Epidermal melanocyte (primary cell): ENCODE measurements around the gene TANGO6.

Experiments used
- DNase-seq: peaks from one replicate; pipeline ENCODE4 v3.0.0; 2011; ENCODE audit warnings: low spot score; ENCODE audit not compliant: insufficient read length

The TANGO6 gene

GRCh38 chr16:69088684-69089083, 245.4 kb downstream of the TANGO6 start:
- DNase-seq: no peak

- DNase-seq: no peak
These were observed 246.0 kb downstream of the TANGO6 start for GRCh38 chr16:69089091-69089910.

DNA sequence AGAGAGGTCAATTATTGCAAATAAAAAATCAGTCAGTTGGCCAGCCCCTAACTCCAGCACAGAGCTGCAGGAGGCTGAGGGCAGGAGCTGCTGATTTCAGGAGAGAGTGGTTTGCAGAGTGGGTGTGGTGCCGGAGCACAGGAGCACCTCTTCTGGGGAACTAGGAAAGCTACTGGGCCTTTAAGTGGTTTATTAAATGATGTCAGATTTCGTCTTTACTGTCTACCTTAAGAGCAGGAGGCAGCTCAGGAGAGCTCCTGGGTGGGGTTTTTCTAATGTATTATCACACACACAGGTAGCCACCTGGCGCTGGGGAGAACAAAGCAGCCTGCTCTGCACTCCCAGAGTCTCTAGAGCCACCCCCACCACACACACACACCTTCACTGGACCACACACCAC, 250.6 kb downstream of the TANGO6 start:
- no peak for DNase-seq

DNA sequence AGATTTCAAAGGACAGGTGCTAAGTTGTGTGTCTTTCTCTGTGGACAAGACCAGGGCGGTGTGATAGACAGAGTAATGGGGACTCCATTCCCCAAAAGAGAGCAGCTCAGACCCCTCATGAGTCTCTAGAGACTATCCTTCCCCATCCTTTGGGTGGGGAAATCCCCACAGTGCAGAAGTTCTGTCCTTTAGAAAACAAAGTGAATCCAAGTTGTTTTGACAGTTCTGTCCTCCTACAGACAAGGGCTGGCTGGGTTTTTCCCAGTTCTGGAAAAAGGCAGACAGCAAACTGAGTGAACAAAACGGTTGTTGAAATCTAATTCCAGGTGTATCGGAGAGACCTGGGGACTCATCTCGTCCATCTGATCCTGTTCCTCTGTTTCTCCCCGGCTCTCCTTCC, 251.2 kb downstream of the TANGO6 start:
- DNase-seq: no peak

DNA sequence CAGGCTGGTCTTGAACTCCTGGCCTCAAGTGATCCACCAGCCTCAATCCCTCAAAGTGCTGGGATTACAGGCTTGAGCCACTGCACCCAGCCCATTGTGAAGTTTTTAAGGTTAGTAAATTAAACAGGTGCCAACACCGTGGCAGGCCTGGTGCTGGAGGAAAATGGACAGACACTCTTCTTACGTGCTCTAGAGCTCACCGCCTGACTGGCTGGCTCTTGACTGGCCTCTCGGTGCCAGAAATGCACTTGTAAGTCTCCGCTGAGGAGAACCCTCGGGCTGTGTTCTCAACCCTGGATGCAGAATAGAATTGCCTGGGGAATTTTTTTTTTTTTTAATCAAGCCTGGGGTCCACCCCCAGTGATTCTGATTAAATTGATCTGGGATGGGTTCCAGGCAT, 251.9 kb downstream of the TANGO6 start:
- DNase-seq: no peak

DNA sequence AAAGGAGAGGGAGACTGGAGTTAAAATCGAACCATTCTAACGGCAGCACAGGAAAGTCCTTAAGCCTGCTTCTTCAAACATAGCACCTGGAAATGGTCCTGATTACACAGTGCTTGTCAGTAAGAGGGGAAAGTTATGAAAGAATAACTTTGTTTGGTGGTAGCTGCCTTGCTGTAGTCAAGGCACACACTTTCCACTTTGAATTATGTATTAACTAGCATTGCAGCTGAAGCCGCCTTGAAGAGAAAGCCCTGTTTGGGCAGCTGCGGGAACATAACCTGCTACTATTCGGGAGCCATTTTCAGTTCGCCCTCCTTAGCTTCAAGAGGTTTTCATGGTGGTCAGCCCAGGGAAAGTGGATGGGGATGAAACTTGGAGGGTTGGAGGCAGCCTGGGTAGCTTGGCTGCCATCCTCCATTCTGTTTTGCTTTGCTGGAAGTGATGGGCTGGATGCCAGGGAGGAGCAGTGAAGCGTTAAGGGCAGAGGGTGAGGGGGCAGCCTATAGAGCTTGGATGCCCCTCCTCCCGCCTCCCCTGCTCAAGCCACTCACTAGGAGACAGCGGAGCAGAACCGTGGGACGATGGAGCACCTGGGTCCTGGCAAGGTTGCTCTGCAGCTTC, 256.9 kb downstream of the TANGO6 start:
- no peak for DNase-seq

- DNase-seq: peak; percentile 57
These were observed 262.4 kb downstream of the TANGO6 start, which contains the start of gene HAS3 for GRCh38 chr16:69105501-69106361. Gene HAS3 (plus strand): TSS chr16:69105653. CDS start chr16:69109396, 3,743 bp downstream.

- DNase-seq: no peak
These were observed 263.4 kb downstream of the TANGO6 start for GRCh38 chr16:69106491-69107315.

- no peak for DNase-seq
These were observed 264.1 kb downstream of the TANGO6 start for GRCh38 chr16:69107316-69107962.

DNA sequence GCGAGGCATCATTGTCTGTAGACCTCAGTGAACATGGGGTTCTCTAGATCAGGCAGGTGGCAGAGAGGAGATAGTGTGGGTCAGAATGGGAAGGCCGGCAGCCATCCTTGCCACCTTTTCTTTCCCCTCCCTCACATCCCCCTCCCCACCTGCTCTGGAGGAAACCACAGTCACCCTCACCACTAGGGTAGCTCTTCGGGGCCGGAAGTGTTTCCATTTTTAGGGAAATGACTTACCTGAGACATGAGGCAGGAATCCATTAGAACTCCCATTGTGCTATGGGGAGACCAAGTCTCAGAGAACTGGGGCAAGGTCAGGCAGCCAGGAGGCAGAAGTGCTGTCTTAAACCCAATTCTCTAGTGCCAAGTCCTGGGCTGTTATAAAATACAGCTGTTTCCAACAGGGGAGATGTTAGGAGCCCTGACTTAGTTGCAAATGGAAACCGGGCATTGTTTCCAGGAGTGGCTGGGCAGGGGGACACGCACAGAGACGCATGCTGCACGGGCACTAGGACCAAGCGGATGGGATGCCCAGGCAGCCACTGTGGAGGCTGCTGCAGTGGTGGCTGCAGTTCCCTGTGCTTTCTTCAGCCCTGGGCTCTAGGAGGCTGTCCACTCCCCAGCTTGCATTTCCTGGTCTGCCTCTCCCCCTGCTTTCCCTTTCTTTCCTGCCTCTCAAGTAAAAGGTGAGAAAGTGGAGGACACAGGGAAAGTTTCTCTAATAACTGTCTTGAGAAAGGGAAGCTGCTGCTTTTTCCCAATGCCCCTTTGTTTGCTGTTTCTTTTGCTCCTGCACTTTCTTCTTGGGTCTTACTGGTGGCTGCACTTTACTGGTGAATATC, 265.0 kb downstream of the TANGO6 start:
- no peak for DNase-seq

GRCh38 chr16:69108905-69109252, 265.5 kb downstream of the TANGO6 start:
- DNase-seq: no peak

- no peak for DNase-seq
These were observed 266.3 kb downstream of the TANGO6 start for GRCh38 chr16:69109486-69110270.

DNA sequence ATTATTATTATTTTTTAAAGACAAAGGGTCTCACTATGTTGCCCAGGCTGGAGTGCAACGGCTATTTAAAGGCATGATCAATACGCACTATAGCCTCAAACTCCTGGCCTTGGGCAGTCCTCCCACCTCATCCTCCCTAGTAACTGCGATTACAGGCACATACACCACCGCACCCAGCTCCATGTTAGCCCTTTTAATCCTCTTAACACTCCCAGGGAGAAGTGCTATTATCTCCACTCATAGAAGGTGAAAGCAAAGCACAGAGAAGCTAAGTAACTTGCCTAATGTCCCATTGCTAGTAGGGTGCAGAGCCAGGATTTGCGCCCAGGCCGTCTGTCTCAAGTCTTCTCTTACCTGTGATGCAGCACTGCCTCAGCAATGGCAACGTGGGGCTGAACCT, 267.1 kb downstream of the TANGO6 start:
- DNase-seq: no peak

DNA sequence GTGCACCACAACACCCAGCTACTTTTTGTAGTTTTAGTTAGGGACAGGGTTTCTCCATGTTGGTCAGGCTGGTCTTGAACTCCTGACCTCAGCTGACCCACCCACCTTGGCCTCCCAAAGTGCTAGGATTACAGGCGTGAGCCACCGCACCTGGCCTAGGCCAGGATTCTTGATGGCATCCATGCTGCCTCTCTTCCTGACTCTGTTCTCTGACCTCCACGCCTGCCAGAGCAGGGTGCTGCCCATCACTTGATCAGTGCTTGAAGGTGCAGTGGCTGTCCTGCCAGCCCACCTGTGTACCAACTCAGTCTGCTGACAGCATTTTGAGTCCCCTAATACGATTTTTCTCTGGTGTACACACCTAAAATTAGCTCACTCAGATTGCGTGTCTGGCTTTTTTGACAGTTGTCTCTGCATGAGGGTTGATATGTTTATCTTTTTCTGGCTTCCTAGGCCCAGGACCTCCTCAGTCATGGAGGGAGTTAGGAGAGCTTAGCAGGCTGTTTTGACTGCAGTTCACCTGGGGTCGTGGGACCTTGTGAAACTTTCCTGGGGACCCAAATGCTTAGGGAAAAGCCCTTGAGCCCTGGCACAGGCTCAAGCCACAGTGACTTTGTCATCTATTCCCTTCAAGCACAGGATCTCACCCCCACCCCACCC, 268.0 kb downstream of the TANGO6 start:
- DNase-seq: no peak

GRCh38 chr16:69111876-69112230, 268.5 kb downstream of the TANGO6 start:
- DNase-seq: no peak

DNA sequence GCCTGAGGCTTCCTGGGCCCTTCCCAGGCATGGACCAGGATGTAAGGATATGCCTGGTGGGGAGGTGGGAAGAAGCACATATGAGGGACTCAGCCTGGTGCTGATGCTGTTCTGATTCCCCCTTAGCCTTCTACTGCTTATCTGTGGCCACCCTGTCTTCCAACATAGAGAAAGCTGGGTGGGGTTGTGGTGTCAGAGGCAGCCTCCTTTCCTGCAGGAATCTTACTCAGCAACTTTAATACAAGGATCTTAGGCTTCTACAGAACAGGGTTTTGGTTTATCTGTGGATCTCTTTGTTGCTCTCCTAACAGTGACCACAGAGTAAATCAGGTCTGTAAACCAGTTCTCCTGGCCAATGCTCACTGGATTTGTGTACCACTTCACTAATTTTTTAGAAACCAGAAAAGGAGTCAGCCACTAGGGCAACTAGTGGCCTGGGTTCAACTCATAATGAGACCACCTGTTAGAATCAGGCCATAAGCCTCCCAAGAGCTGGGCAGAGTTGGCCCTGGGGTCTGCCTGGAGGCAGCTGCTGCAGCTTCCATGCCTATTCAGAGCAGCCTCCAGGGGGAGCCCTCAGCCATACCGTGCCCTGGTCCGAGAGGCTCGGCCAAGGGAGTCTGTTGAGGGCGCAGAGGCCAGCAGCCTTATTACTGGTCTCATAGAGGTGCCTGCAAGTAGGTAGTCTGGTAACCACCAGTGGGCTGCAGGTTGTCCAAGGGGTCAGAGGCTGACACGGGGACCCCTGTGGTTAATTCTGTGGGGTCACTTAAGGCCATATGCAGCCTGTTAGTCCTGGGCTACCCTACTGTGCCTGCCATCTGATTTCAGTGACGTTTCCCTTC, 269.2 kb downstream of the TANGO6 start:
- peak; percentile 51 for DNase-seq

- no peak for DNase-seq
These were observed 269.9 kb downstream of the TANGO6 start for GRCh38 chr16:69113216-69113615.
